HepG2 (cell line): ENCODE data around the gene TMEM135. TPM values are rescaled to one million over a fixed set of nuclear protein-coding genes. Genes with fewer than 3 reads are reported as not detected.
A peak's percentile ranks its signal among the peaks of the same experiment; 100 is the strongest.

Experiments
- CBX1 ChIP-seq: IDR thresholded peaks from one replicate; pipeline ENCODE4 v1.6.1; 2016; ENCODE audit warnings: antibody characterized with exemption, low read depth
- DPF2 ChIP-seq: sonication (generic); formaldehyde crosslinking; IDR thresholded peaks from 2 replicates; pipeline ENCODE4 v1.4.0; 2020; ENCODE audit warnings: mild to moderate bottlenecking, low read depth, missing genetic modification reagents, borderline replicate concordance
- FOXK1 ChIP-seq: sonication (generic); formaldehyde crosslinking; IDR thresholded peaks from 2 replicates; pipeline ENCODE4 v1.4.0; 2020; ENCODE audit warnings: low read depth, missing genetic modification reagents, borderline replicate concordance
- GMEB1 ChIP-seq: sonication (generic); formaldehyde crosslinking; IDR thresholded peaks from 2 replicates; pipeline ENCODE4 v1.5.1; 2020; ENCODE audit warnings: missing genetic modification reagents, mild to moderate bottlenecking, borderline replicate concordance
- GPN1 ChIP-seq: sonication (generic); formaldehyde crosslinking; IDR thresholded peaks from 2 replicates; pipeline ENCODE4 v1.5.1; 2020; ENCODE audit warnings: missing genetic modification reagents, borderline replicate concordance
- HNF1B ChIP-seq: sonication (generic); formaldehyde crosslinking; IDR thresholded peaks from 2 replicates; pipeline ENCODE4 v1.5.1; 2020; ENCODE audit warnings: mild to moderate bottlenecking, moderate library complexity, missing genetic modification reagents
- KAT8 ChIP-seq: IDR thresholded peaks from 2 replicates; pipeline ENCODE4 v1.6.1; 2016; ENCODE audit warnings: missing genetic modification reagents, missing compliant biosample characterization
- MTF1 ChIP-seq: sonication (generic); formaldehyde crosslinking; IDR thresholded peaks from 2 replicates; pipeline ENCODE4 v1.5.0; 2020; ENCODE audit warnings: missing genetic modification reagents
- NCOA5 ChIP-seq: sonication (generic); formaldehyde crosslinking; IDR thresholded peaks from 2 replicates; pipeline ENCODE4 v1.4.0; 2020; ENCODE audit warnings: missing genetic modification reagents
- TERF1 ChIP-seq: sonication (generic); formaldehyde crosslinking; IDR thresholded peaks from 2 replicates; pipeline ENCODE4 v1.8.0; 2022; ENCODE audit warnings: mild to moderate bottlenecking, missing genetic modification reagents, moderate library complexity
- ZBTB44 ChIP-seq: sonication (generic); formaldehyde crosslinking; IDR thresholded peaks from 2 replicates; pipeline ENCODE4 v1.4.0; 2020; ENCODE audit warnings: missing genetic modification reagents
- ZFP82 ChIP-seq: sonication (generic); formaldehyde crosslinking; IDR thresholded peaks from 2 replicates; pipeline ENCODE4 v1.5.1; 2020; ENCODE audit warnings: mild to moderate bottlenecking, missing genetic modification reagents, borderline replicate concordance
- ZFY ChIP-seq: sonication (generic); formaldehyde crosslinking; IDR thresholded peaks from 2 replicates; pipeline ENCODE4 v1.4.0; 2020; ENCODE audit warnings: missing genetic modification reagents
- ZNF10 ChIP-seq: sonication (generic); formaldehyde crosslinking; IDR thresholded peaks from 2 replicates; pipeline ENCODE4 v1.4.0; 2020; ENCODE audit warnings: mild to moderate bottlenecking, low read depth, missing genetic modification reagents, borderline replicate concordance
- ZNF687 ChIP-seq: sonication (generic); formaldehyde crosslinking; IDR thresholded peaks from 2 replicates; pipeline ENCODE4 v1.5.1; 2020; ENCODE audit warnings: mild to moderate bottlenecking, missing genetic modification reagents, moderate library complexity
- ZNF773 ChIP-seq: sonication (generic); formaldehyde crosslinking; IDR thresholded peaks from 2 replicates; pipeline ENCODE4 v1.4.0; 2020; ENCODE audit warnings: missing genetic modification reagents, borderline replicate concordance
- ZNF775 ChIP-seq: sonication (generic); formaldehyde crosslinking; IDR thresholded peaks from 2 replicates; pipeline ENCODE4 v1.4.0; 2020; ENCODE audit warnings: missing genetic modification reagents, mild to moderate bottlenecking, moderate library complexity, borderline replicate concordance
- polyA plus RNA-seq, 8 experiments: library from polyadenylated mRNA; depleted of rRNA in 3 of 8; stranded (reverse) in 7 of 8; unstranded in 1 of 8; fragments of >200 nt; fragmentation: Illumina TruSeq in 4 of 8; extraction: Trizol in 4 of 8; gene quantifications; 2 replicates each; pipeline versions ENCODE4 v1.2.1 to v1.2.3, GENCODE V29; 2011 to 2016; ENCODE audit warnings: low read depth in 4 of 8, missing spikeins in 1 of 8, mixed read lengths in 1 of 8; ENCODE audit not compliant: insufficient read depth in 1 of 8
- total RNA-seq, 5 experiments: library from RNA; depleted of rRNA; stranded (reverse); fragments of >200 nt; fragmentation: Illumina TruSeq; extraction: Trizol; gene quantifications; 2 replicates each; pipeline ENCODE4 v1.2.3, GENCODE V29; 2016; ENCODE audit warnings: low read depth in 1 of 5

The TMEM135 gene
- total and polyA plus RNA-seq, 2 of the 13 experiments (the other 11 are each of a cell fraction or from before 2014, with no cell fraction given): 36.6 to 88.9 TPM

GRCh38 chr11:86999859-87000753, 37.6 kb upstream of the TMEM135 start (continued):
- TF ChIP-seq TERF1 (CRISPR knock-in tag) (no peak), NCOA5 (CRISPR knock-in tag) (no peak), DPF2 (CRISPR knock-in tag) (peak; percentile 91), FOXK1 (CRISPR knock-in tag) (peak; percentile 60; the same call in 1 of the 2 replicates), ZFP82 (CRISPR knock-in tag) (no peak), ZNF775 (CRISPR knock-in tag) (0 out of 2 replicates have a peak, but pooled peaks have one; percentile 60), GMEB1 (0 out of 2 replicates have a peak, but pooled peaks have one; percentile 42), HNF1B (peak; percentile 23; the same call in 1 of the 2 replicates), ZNF10 (CRISPR knock-in tag) (no peak), ZNF773 (CRISPR knock-in tag) (no peak), ZFY (CRISPR knock-in tag) (peak; percentile 22; the same call in 1 of the 2 replicates), MTF1 (CRISPR knock-in tag) (peak; percentile 87), KAT8 (CRISPR knock-in tag) (peak; percentile 69; the same call in 1 of the 2 replicates), ZBTB44 (CRISPR knock-in tag) (no peak), GPN1 (CRISPR knock-in tag) (no peak), ZNF687 (no peak), CBX1 (no peak)
